Measurements from ENCODE around the gene GLG1. TPM values are rescaled to one million over a fixed set of nuclear protein-coding genes. Genes with fewer than 3 reads are reported as not detected.
A peak's percentile ranks its signal among the peaks of the same experiment; 100 is the strongest.

GLG1 gene
- total RNA-seq, 1 donor from 2014 or later, result 110 TPM

GRCh38 chr16:74574146-74574545, 32.8 kb downstream of the GLG1 start:
- ATAC-seq, result no peak
- no peaks in the 10 kb centered on the region for H3K9me3 ChIP-seq
- H3K4me1 ChIP-seq, result peaks cover 25% of the 10 kb centered on the region
- DNase-seq, result no peak
- intact Hi-C loops (cut with DNase I), result no loop called here
- H3K27ac ChIP-seq, result no peak overlapping the region
- H3K4me3 ChIP-seq, result no peak overlapping the region
- H3K36me3 ChIP-seq, result no peaks in the 10 kb centered on the region
- TF ChIP-seq CTCF (IDR thresholded peaks at IDR 0.05), result no peak
- H3K27me3 ChIP-seq (ENCODE audit: low read depth), result no peaks in the 10 kb centered on the region

GRCh38 chr16:74573622-74574021, 33.3 kb downstream of the GLG1 start:
- peak in 1 of 2 donors; percentile 14 for ATAC-seq
- no peak for TF ChIP-seq CTCF (IDR thresholded peaks at IDR 0.05)
- no peak overlapping the region for H3K4me3 ChIP-seq
- DNase-seq, result no peak
- no peaks in the 10 kb centered on the region for H3K36me3 ChIP-seq
- intact Hi-C loops (cut with DNase I), result no loop called here
- no peaks in the 10 kb centered on the region for H3K27me3 ChIP-seq (ENCODE audit: low read depth)
- no peaks in the 10 kb centered on the region for H3K9me3 ChIP-seq
- peaks cover 21% of the 10 kb centered on the region for H3K4me1 ChIP-seq
- H3K27ac ChIP-seq, result no peak overlapping the region

- intact Hi-C loops (cut with DNase I), result no loop called here
- ATAC-seq, result no peak
These were observed 36.3 kb downstream of the GLG1 start for GRCh38 chr16:74570412-74571301.

GRCh38 chr16:74568961-74569631, 37.8 kb downstream of the GLG1 start:
- Histone ChIP-seq H3K27ac (no peak overlapping the region), H3K27me3 (ENCODE audit: low read depth) (no peaks in the 10 kb centered on the region), H3K4me3 (no peak overlapping the region), H3K9me3 (no peaks in the 10 kb centered on the region), H3K4me1 (peaks cover 24% of the 10 kb centered on the region), H3K36me3 (no peaks in the 10 kb centered on the region)
- TF ChIP-seq CTCF (IDR thresholded peaks at IDR 0.05), result no peak
- no peak for ATAC-seq
- intact Hi-C loops (cut with DNase I), result no loop called here
- DNase-seq, result no peak

More at GRCh38 chr16:74570412-74571301, 36.3 kb downstream of the GLG1 start:
- no peaks in the 10 kb centered on the region for H3K27me3 ChIP-seq (ENCODE audit: low read depth)
- no peak overlapping the region for H3K27ac ChIP-seq
- no peaks in the 10 kb centered on the region for H3K9me3 ChIP-seq
- no peak overlapping the region for H3K4me3 ChIP-seq
- no peaks in the 10 kb centered on the region for H3K36me3 ChIP-seq
- DNase-seq, result no peak
- no peak for TF ChIP-seq CTCF (IDR thresholded peaks at IDR 0.05)
- H3K4me1 ChIP-seq, result peaks cover 15% of the 10 kb centered on the region

- Histone ChIP-seq H3K9me3 (no peaks in the 10 kb centered on the region), H3K4me1 (peaks cover 27% of the 10 kb centered on the region), H3K27ac (no peak overlapping the region), H3K36me3 (no peaks in the 10 kb centered on the region), H3K27me3 (ENCODE audit: low read depth) (no peaks in the 10 kb centered on the region), H3K4me3 (no peak overlapping the region)
- ATAC-seq, result no peak
- intact Hi-C loops (cut with DNase I), result no loop called here
- TF ChIP-seq CTCF (IDR thresholded peaks at IDR 0.05), result no peak
- no peak for DNase-seq
These were observed 39.0 kb downstream of the GLG1 start for GRCh38 chr16:74567901-74568300.
